ENCODE data around the gene IRF2BPL. TPM values are rescaled to one million over a fixed set of nuclear protein-coding genes. Genes with fewer than 3 reads are reported as not detected.

The IRF2BPL gene
- polyA plus RNA-seq, 1 donor: 26.9 TPM

DNA sequence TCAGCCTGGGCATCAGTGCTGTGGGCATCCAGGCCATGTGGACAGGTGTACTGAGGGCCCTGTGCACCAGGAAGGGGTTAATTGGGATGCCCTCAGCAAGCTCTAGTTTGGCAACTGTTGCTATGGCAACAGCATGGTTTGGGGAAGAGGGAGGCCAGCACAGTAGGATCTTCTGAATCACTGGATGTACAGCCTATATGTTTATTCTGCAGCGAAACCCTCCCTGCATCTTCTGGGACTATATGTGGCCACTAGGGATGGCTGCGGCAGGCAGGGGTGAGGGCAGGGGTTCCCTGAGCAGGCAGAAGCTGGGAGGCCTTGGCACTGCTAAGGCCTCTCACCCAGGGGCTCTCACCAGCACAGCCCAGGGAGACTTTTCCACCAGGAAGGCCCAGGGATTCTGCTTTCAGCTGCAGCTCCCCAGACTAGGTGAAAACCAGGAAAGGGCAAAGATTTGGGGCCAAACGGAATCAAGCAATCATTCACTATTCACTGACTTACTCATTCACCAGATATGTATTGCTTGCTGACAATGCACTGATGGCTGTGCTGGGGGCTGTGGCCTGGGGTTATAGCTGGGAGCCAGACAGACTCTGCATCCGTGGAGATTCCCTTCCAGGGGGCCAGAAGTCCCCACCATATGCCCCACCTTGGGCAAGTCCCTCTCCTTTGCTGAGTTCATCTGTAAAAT is 42.8 kb downstream of the IRF2BPL start:
- DNase-seq: no peak

DNA sequence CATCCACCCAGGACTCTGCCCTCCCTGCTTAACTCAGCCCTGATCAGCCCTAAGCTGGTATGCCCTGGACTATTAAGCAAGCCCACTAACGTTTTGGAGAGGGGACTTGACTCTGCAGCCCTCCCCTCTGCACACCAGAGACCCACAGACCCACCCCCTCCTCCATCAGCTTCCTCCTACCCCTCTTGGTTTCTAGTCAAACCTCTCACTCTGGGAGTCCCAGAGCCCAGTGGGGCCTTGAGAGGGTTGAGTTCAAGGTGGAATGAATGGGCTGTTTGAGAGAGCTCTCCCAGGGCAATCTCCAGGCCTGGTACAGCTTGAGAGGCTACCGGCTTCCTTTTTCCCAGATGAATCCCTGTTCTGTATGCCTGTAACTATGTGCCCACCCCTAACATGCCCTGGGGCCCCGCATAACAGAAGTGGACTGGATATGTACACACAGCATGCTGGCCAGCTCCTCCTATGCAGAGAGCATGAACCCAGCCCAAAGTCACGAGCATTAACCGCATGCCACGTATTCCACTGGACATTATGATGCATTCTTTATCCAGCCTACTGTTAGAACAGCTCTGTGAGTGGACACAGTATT is 43.6 kb downstream of the IRF2BPL start:
- no peak for DNase-seq

DNA sequence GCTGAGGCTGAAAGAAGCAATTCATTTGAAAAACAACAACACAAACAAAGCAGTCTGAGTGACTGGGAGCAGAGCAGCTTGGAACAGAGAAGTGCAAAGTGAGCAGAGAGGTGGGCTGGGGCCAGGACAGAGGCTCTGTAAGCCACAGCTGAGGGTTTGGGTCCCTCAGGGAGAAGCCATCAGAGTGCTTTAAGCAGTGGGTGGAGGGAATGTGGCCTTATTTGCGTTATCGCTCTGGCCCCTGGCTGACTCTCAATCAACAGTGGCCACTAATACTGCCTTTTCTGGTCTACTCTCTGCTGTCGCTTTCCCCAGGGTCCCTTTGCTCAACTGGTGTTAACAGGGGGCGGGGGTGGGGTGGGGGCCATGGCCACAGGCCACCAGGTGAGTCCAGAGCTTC is 44.2 kb downstream of the IRF2BPL start:
- no peak for DNase-seq

DNA sequence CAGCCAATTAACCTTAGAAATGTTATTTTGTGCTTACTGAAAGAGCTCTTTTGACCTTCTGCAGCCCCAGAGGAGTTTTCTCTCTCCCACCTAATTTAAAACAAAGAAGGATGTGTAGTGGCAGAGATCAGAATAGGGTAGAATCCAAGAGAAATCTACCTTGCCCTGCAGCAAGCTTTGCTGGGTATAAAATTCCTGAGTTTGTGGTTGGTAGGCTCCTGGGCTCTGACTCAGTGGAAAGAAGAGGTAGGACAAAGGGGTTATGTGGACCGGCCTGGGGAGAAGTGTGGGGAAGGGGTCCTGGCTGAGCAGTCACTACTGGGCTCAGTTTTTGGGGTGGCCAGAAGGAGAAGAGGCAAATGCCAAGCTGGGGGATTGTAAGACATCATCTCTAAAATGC is 46.8 kb downstream of the IRF2BPL start:
- DNase-seq: no peak

DNA sequence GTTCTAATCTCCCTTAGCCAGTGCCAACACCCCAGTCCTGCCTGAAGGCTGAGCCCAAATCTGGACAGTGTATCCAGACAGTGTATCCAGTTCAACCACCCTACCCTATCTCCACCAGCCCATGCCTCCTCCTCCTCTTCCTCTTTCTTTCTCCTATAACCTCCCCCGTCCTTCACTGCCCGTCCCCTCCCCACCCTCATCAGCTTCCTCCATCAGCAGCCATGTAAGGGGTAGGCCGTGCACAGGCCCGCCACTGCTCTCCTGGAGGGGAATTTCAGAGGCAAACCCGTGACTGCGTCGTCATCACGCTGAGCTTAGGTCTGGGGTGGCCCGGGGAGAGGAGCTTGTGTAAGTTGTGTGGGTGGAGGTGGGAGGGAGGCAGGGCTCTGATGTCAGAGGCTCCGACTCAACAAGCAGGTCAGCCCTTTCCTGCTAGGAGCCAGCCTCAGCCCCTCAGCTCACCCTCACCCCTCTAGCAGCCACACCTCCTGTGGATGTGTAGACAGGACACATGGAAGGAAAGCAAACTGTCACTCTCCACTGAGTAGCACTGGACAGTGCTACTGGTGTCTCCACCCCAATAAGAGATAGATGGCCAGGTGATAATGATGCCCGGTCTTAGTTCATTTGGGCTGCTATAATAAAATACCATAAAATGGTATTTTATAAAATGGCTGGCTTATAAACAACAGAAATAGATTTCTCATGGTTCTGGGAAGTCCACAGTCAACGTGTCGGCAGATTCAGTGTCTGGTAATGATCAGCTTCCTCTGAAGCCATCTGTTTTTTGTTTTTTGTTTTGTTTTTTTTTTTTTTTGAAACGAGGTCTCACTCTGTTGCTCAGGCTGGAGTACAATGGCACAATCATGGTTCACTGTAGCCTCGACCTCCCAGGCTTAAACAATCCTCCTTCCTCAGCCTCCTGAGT is 50.5 kb downstream of the IRF2BPL start:
- no peak for DNase-seq

DNA sequence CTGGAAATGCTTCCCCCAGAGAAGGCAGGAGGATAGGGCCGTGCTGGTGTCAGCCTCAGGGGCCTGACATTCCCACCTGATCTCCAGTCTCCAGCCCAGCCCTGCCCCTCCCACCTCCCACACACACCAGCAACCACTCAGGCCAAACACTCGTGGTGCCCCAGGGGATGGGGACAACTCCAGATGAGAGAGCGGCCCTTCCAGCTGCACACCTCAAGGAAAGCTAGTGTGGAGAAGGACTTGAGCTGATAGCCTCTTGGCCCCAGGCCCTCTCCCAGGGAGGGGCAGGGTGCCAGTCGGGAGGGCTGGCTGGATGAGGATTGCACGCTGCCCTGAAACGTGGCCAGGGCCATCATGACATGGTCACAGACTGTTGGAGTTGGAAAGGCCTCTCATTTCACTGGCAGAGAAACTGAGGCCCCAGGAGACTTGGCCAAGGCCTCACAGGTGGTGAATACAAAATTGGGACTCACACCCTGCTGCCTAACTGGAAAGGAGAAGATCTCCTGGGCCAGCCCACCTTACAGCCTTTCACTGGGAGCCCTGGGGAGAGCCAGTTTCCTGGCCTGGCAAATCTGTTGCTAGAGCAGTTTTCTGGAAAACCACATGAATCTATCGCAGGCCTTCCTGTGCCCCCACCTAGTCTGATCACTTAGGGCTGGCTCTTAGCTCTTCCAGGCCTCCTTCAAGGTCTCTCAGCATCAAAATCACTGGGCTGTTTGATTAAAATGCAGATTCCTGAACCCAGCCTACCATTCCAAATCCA is 52.1 kb downstream of the IRF2BPL start:
- DNase-seq: no peak

DNA sequence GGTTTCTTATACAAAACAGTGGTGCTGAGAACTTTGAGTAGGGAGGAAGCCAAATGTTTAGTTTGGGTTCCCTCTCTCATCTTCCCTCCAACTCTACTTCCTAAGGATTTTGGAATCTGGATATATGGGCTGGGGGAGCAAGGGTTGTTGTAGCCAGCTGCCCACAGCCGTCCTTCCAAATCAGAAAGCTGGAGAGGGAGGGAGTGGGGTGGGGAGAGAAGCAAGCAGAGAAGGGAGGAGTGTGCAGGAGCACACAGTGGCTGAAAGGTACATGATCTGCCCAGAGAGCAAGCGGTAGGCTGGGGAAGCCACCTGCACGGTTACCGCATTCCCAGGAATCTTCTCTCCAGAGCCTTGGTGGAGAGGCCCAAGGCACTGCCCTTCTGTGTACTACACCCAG is 52.7 kb downstream of the IRF2BPL start:
- DNase-seq: no peak

DNA sequence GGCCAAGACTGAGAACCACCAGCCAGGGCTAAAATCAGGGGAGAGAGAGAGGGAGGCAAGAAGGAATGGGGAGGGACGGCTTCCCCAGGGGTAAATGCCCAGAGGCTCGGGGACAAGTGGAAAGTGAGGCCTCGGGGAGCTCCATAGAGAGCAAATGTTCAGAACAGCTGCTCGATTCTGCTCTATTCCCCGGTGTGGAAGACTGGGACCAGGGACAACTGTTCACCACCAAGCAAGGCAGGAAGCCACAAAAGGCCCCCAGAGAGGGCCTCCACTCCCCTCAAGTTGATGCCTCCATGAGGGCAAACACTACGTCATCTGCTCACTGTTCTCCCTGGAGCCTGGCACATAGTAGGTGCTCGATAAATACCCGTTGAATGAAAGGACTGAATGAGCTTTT is 53.5 kb downstream of the IRF2BPL start:
- no peak for DNase-seq

Other genes with a start within 250 kb of the IRF2BPL start
- gene ANGEL1, start 215.8 kb downstream of the IRF2BPL start, polyA plus RNA-seq (ENCODE audit: insufficient read length): 23.6 TPM
- 0.10 TPM for gene LRRC74A, start 202.3 kb downstream of the IRF2BPL start, polyA plus RNA-seq (ENCODE audit: insufficient read length)
- 21.3 TPM for gene CIPC, start 69.5 kb upstream of the IRF2BPL start, polyA plus RNA-seq (ENCODE audit: insufficient read length)
- 0.30 TPM for gene ZDHHC22, start 113.1 kb upstream of the IRF2BPL start, polyA plus RNA-seq (ENCODE audit: insufficient read length)
- gene TMEM63C, start 153.1 kb upstream of the IRF2BPL start, polyA plus RNA-seq (ENCODE audit: insufficient read length): 1.0 TPM
- gene NGB, start 242.5 kb upstream of the IRF2BPL start, polyA plus RNA-seq (ENCODE audit: insufficient read length): not detected